ENCODE results near the gene RPS19BP1.
"Not testable (repeated sequence)": the region's sequence is repeated elsewhere in the genome, so short reads cannot be mapped to it uniquely, and the experiment has no call there.

The RPS19BP1 gene

DNA sequence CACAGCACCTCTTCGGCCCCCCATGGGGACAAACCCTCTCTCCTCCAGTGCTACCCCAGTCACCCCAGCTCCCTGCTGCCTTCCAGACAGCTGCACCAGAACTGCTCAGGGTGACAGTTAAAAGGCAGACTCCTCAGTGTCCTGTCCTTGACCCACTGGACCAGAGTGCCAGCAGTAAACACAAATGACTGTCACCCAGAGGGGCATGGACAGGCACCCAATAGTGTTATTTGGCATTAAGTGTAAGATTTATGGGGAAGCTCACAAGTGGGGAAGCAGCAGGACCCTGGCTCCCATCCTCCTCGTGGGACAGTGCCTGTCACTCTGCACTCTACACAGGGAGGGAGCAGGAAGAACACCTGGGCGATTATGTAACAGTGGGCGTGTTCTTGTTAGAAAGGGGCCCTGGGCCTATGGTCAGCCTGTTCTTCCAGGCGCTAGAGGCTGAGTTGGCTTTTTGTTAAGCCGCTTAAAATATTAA, 5.0 kb downstream of the RPS19BP1 start:
- DNase-seq = peak; percentile 57

DNA sequence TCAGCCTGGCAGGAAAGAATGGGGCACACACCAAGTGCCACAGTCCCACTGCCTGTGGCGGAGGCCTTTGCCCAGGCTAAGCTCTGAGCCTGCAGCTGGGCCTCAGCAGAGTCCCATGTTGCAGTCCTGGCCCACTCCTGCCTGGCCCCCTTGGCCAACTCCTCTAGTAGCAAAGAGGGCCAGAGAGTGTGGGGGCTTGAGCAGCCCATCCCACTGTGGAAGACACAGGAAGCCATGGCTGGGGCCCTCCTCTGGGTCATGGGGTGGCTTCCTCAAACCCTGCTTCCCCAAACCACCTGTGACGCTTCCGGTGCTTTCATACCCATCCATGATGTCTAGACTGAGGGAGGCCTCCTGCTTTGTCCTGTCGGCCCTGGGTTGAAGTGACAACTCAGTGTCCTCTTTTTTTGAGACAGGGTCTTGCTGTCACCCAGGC, 5.8 kb downstream of the RPS19BP1 start:
- DNase-seq = no peak

DNA sequence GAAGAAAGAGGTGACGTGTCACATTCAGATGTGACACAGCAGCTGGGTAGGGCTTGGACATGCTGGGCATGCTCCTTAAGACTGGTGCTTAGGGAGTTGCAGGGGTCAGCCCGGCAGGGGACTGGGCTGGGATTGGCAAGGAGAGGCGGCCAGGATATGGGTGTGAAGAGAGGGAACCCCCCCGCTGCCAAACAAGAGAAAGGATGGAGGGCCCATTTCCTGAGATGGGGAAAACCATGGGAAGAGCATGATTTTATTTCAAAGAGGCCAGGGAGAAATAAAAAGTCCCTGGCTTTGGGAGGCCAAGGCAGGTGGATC, 6.9 kb downstream of the RPS19BP1 start:
- DNase-seq = no peak

DNA sequence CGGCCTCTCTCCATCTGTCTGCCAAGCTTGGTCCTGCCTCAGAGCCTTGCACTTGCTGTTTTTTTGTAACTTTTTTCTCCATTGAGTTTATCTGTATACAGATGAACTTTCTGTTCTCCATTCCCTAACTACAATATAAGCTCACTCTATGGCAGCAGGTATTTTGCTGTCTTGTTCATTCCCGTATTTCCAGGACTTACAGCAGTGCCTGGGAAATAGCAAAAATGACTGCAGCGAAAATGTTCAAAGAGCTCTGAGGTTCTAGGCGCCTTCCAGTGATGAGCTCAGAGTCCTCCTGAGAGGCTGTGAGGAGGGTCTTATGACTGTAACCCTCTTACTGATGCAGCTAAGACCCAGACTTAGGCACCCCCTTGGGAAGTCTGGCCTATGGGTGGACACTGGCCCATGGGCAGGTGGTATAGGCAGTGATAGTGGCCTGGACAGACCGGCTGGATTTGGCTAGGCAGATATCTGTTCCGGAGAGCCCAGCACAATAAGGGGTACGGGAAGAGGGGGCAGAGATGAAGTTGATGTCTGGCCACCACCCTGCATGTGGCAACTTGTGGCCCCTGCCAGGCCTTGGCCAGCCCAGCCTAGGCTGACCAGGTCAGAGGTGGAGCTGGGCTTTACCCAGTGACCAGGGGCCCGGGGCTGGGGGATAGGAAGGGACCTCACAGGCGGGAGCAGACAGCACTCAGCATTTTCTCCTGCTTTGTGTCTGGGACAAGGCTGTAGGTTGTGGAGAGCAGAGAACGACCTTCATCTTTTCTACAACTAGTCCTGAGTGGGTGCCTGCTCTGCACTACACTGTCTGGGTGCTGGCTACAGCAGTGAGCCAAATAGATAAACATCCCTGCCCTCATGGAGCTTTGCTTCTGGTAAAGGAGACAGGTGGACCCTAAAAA, 7.5 kb downstream of the RPS19BP1 start:
- no peak for DNase-seq

DNA sequence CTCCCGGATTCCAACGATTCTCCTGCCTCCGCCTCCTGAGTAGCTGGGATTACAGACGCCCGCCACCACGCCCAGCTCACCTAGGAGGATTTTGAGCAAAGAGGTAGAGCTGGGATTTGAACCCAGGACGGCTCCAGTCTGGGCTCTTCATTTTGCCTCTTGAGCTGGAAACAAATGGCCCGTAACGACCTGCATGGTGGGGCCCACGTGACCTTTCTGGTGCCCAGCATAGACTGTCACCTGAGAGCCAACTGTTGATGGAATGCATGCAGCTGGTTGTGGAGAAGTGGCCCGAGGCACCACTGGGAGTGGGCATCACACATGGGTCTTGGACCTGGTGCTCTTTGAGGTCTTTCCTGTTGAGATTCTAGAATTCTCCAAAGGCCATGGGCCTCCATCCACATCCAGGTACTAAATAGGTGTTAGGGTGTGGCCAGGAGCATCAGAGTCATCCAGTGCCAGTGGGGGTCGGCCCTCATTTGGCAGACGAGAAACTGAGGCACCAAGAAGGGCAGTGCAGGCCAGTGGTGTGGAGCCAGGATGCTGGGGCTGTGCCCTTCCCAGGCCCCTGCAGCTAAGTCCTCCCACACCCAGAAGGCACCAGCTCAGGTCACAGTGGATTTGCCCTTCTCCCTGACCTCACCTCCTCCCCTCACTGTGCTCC, 8.3 kb downstream of the RPS19BP1 start:
- no peak for DNase-seq

DNA sequence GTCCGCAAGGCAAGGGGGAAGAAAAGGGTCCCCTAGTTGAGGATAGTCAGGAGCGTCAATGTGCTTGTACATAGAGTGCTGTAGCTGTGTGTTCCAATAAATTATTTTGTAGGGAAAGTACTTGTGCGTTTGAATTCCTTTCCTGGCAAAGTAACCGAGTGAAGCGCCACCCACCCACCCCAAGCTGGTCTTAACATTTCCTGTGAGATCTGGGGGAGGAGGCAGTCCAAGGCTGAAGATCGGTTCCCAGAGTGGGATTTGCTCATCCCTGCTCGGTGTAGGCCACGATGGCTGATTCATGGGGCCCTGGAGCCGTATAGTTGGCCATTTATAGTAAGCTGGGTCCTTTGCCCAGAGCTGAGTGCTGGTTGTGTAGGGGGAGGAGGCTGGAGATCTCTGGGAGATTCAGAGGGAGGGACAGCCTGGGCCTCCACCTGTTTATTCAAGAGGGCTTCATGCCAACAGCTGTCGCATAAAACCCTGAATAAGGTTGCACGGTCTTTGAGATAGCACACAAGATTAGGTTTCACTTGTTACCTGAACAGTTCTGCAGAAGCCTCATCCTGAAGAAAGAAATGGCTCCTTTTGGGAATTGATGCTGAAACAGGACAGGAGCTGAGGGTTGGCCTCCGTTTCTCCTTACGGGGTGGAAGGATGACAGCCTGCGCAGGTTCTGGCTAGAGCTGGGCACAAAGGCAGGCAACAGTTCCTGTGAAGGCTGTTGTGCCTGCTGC, 9.8 kb downstream of the RPS19BP1 start:
- peak; percentile 51 for DNase-seq

DNA sequence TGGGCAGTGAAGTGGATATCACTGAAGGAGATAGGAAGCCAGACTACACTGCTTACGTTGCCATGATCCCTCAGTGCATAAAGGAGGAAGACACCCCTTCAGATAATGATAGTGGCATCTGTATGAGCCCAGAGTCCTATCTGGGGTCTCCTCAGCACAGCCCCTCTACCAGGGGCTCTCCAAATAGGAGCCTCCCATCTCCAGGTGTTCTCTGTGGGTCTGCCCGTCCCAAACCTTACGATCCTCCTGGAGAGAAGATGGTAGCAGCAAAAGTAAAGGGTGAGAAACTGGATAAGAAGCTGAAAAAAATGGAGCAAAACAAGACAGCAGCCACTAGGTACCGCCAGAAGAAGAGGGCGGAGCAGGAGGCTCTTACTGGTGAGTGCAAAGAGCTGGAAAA, 10.5 kb downstream of the RPS19BP1 start:
- DNase-seq = not testable (repeated sequence)

DNA sequence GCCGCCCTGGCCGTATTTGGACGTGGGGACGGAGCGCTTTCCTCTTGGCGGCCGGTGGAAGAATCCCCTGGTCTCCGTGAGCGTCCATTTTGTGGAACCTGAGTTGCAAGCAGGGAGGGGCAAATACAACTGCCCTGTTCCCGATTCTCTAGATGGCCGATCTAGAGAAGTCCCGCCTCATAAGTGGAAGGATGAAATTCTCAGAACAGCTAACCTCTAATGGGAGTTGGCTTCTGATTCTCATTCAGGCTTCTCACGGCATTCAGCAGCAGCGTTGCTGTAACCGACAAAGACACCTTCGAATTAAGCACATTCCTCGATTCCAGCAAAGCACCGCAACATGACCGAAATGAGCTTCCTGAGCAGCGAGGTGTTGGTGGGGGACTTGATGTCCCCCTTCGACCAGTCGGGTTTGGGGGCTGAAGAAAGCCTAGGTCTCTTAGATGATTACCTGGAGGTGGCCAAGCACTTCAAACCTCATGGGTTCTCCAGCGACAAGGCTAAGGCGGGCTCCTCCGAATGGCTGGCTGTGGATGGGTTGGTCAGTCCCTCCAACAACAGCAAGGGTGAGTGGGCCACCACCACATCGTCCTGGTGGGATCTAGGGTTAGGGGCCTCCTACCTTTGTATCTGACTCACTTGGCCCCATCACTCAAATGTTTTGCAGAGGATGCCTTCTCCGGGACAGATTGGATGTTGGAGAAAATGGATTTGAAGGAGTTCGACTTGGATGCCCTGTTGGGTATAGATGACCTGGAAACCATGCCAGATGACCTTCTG, 11.3 kb downstream of the RPS19BP1 start:
- DNase-seq = peak; percentile 62

DNA sequence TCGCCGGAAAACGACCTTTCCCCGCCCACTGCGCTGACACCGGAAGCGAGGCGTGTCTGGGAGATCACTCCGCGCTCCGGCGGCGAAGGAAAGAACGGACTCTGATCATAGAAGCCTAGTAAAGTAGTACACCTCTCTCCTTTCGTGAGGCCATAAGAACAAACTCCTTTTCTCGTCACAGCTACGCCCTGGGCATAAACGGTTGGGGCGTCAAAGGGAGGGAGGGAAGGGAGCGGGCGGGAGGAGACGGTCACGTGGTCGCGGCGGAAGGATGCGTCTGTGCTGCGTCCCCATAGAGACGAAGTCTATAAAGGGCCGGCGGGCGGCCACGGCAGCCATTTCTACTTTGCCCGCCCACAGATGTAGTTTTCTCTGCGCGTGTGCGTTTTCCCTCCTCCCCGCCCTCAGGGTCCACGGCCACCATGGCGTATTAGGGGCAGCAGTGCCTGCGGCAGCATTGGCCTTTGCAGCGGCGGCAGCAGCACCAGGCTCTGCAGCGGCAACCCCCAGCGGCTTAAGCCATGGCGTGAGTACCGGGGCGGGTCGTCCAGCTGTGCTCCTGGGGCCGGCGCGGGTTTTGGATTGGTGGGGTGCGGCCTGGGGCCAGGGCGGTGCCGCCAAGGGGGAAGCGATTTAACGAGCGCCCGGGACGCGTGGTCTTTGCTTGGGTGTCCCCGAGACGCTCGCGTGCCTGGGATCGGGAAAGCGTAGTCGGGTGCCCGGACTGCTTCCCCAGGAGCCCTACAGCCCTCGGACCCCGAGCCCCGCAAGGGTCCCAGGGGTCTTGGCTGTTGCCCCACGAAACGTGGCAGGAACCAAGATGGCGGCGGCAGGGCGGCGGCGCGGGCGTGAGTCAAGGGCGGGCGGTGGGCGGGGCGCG, 12.1 kb downstream of the RPS19BP1 start, which contains the start of gene ATF4:
ATF4 (plus strand) TSS at position 337 of the 880 bp plus-strand sequence. CDS start 884 bp downstream, outside the sequence.
- DNase-seq = peak; percentile 84

DNA sequence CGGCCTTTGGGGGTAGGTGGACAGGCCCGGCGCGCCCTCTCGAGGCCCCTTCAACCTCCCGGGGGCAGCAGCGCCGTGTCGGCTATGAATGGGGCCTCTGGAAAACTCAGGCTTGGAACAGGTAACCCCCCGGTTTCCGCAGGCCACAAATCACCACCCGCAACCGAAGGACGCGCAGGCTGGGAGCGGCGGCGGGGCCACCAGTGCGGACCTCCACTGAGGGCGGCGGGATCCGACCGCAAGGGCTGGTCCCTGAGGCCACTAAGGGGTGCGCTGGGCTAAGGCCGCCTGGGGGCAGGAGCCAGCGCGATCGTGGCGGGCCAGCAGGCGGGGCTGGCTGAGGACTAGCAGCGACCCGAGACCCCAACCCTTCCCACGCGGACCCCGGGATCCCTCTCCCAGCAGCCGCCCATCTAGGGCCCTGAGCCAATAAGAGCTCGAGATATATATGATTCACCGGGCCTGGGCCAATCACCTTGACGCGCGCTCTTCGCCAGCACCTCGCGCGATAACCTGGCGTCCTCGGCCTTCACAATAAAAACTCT, 12.8 kb downstream of the RPS19BP1 start:
- peak; percentile 97 for DNase-seq

DNA sequence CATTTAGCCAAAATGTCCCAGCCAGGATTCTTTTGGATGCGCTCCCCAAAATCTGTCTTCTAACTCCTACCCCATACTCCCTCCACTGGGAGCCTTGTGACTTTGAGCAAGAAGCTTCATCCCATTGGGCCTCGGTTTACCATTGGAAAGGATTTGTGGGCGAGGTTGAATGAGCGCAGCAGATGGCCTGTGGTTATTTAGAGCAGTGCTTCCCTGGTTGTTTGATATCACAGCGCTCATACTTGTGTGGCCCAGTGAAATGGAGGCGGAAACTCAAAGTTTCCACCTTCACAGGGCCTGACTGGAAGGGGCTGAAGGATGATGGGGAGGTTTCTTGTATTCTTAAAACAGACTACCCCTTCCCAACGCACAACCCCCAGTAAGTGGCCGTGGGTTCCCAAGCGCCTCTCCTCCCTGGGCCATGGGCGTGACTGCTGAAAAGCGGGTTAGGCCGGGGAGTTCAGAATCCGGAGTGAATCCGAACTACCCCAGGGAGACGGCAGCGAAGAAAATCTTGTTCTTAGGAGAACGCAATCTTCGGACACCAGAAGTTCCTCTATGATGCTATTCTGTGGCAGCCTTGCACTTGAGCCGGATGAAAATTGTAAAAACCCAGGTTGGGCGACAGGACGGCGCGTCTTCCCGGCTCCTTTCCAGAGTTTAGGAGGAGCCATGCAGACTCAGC, 13.4 kb downstream of the RPS19BP1 start:
- peak; percentile 44 for DNase-seq

DNA sequence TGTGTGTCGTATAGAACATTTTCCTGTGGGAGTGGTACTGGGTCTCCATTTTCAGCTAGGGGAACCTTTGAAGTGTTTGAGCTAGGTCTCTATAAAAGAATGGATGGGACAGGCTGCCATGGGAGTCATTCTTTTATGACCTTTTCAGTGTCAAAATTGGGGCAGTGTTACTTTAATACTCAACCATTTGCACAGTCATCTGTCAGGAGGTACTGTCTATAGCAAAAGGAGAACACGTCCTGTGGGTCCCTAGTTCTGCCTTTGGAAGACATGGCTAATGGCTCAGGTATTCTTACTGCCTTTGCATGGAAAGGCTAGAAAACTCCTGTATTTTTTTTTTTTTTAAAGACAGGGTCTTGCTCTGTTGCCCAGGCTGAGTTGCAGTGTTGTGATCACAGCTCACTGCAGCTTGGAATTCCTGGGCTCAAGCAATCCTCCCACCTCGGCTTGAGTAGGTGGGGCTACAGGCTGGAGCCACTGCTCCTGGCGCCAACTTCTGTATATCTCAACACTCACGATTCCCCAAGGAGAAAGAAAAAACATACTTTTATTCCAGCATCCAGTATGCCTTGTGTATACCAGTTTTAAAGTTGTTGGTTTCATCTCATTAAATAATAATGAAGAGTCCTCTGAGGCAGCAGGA, 14.3 kb downstream of the RPS19BP1 start:
- no peak for DNase-seq

DNA sequence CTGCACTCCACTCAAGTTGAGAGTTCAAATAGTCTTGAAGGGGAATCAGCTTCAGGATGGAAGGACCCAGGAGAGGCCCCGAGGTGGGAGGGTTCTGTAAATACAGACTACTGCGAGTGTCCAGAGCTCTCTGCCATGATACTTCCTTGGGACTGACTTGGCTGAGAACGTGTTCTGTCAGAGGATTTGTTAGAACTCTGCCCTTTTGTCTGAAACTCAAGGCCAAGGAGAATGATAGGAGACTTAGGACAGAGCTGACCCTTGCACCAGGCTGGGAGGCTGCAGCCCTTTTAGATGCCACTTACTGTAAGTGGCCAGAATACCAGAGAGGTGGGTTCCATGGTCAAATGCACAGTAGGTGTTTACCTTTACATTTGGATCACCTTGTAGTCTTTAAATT, 15.1 kb downstream of the RPS19BP1 start:
- no peak for DNase-seq

DNA sequence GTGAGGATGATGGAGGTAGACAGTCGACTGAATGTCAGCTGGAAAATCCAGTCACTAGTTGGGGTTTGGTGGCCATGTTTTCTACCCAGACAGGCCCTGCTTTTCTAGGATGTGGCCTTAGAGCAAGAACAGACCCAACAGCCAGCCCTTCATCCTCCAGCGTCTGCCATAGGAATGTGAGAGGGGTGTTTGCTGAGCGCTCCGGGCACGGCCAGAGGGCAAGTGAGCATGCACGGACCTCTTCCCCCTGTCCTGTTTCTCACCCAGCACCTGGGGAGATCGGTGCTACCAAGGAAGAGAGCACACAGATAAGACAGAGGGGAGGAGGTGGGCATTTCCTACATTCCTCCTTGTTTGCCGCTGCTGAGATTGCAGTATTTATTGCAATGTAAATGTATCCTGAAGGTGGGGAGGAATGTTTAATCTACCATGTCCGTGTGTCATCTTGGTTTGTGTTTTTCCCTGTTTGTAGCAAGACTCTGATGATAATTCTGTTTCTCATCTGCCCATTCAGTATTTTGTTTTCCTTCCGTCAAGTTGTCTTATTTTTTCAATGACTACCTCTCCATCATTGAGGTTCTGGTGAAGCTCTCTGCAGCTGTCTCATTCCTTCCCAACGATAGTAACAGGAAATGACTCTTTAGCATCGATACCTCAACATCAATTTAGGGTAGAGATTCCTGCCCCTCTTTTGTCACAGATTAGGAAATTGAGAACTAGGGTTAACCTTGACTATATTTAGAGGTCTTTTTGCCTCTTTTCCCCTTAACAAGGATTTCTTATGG, 17.1 kb downstream of the RPS19BP1 start:
- DNase-seq = no peak

DNA sequence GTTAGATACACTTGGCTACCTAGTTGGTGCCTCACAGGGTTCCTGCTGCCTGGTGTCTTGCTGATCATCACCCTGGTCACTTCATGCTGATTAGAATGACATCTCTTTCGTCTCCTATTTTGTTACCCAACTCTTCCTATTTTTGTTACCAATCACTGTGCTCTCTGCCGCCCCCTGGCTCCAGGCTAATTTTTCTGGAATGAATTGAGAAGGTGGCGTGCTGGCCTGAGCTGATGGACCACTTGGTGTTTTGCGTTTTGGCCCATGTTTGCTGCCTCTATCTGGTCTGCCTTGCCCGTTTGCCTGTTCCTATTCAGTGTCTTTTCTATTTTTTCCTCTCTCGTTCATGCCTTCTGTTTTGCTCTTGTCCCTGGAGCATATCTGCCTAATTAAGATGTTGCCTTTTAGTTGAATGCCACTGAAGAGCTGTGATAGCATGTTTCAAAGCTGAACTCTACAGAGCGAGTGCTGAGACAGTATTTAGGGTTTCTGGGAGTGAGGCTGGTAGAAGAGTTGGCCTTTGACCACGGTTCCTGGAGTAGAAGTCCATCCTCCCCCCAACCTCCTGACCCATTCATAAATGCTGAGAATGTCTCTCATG, 18.1 kb downstream of the RPS19BP1 start:
- DNase-seq = no peak

DNA sequence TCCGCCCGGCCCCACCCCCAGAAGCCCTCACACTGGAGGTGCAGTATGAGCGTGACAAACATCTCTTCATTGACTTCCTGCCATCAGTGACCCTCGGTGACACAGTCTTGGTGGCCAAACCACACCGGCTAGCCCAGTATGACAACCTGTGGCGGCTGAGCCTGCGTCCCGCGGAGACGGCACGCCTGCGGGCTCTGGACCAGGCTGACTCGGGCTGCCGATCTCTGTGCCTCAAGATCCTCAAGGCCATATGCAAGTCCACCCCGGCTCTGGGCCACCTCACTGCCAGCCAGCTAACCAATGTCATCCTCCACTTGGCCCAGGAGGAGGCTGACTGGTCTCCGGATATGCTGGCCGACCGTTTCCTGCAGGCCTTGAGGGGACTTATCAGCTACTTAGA, 18.8 kb downstream of the RPS19BP1 start:
- no peak for DNase-seq

DNA sequence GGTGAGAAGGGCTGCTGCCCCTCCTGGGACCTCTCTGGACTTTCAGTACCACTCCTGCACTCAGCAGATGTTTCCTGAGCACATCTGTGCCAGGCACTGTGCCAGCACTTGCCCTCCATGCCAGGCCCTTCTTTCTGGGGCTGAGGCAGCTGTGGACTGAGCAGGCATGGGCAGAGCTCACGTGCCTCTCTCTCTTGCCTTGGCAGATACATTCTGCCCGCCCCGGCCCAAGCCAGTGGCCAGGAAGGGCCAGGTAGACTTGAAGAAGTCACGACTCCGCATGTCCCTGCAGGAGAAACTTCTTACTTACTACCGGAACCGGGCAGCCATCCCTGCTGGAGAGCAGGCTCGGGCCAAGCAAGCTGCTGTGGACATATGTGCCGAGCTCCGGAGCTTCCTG, 20.5 kb downstream of the RPS19BP1 start:
- no peak for DNase-seq

DNA sequence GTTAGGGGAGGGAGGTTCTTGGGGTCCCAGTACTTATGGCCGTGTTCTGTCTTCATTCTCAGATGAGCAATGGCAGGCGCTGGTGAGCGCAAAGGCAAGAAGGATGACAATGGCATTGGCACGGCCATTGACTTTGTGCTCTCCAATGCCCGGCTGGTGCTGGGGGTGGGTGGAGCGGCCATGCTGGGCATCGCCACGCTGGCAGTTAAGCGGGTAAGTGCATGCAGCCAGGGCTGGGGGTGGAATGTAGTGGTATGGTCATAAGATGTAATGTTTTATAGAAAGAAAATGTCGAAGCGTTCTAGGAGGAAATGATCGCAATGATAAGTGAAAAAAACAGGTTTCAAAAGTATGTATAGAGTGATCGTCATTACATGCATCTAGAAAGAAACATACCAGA, 21.3 kb downstream of the RPS19BP1 start:
- DNase-seq = no peak
